Mononuclear cell (primary cell): Measurements from ENCODE around the gene SHC3. TPM values are rescaled to one million over a fixed set of nuclear protein-coding genes. Genes with fewer than 3 reads are reported as not detected.

Experiments used
- H3K27me3 ChIP-seq: 2 replicates; pipeline ENCODE4 v1.6.0; 2011; ENCODE audit warnings: low read length, control low read depth; ENCODE audit not compliant: insufficient read depth
- H3K4me1 ChIP-seq: 2 replicates; pipeline ENCODE4 v1.5.1; 2011; ENCODE audit warnings: mild to moderate bottlenecking, low read length, control low read depth; ENCODE audit not compliant: insufficient read depth
- H3K4me3 ChIP-seq: 2 replicates; pipeline ENCODE4 v1.5.1; 2011; ENCODE audit warnings: mild to moderate bottlenecking, low read length, moderate library complexity
- H3K9me3 ChIP-seq: 2 replicates; pipeline ENCODE4 v1.5.1; 2011; ENCODE audit warnings: low read depth, mild to moderate bottlenecking, control low read depth, low read length
- total RNA-seq: library from RNA; depleted of rRNA; stranded (reverse); fragments of >200 nt; gene quantifications from one replicate; pipeline ENCODE4 v1.2.3, GENCODE V29; 2012

The SHC3 gene
- total RNA-seq, 1 donor: under 0.01 TPM

GRCh38 chr9:89175828-89176261 lies 2.8 kb downstream of the SHC3 start:
- no peaks in the 10 kb centered on the region for H3K9me3 ChIP-seq
- peaks cover 21% of the 10 kb centered on the region for H3K4me1 ChIP-seq
- no peak overlapping the region for H3K4me3 ChIP-seq
- peaks cover 74% of the 10 kb centered on the region for H3K27me3 ChIP-seq

GRCh38 chr9:89174291-89174690 lies 4.3 kb downstream of the SHC3 start:
- H3K4me1 ChIP-seq: peaks cover 10% of the 10 kb centered on the region
- H3K9me3 ChIP-seq: no peaks in the 10 kb centered on the region
- peaks cover 58% of the 10 kb centered on the region for H3K27me3 ChIP-seq
- H3K4me3 ChIP-seq: no peak overlapping the region

- H3K4me3 ChIP-seq: no peak overlapping the region
These were observed 5.5 kb downstream of the SHC3 start for GRCh38 chr9:89173072-89173471.

GRCh38 chr9:89172398-89172797 lies 6.2 kb downstream of the SHC3 start:
- Histone ChIP-seq H3K4me3 (no peak overlapping the region), H3K27me3 (peaks cover 43% of the 10 kb centered on the region), H3K4me1 (no peaks in the 10 kb centered on the region), H3K9me3 (no peaks in the 10 kb centered on the region)

More at GRCh38 chr9:89173072-89173471, 5.5 kb downstream of the SHC3 start:
- Histone ChIP-seq H3K9me3 (no peaks in the 10 kb centered on the region), H3K4me1 (peaks cover under 1% of the 10 kb centered on the region), H3K27me3 (peaks cover 46% of the 10 kb centered on the region)

- no peak overlapping the region for H3K4me3 ChIP-seq
- H3K27me3 ChIP-seq: peaks cover 36% of the 10 kb centered on the region
- no peaks in the 10 kb centered on the region for H3K9me3 ChIP-seq
- no peaks in the 10 kb centered on the region for H3K4me1 ChIP-seq
These were observed 6.9 kb downstream of the SHC3 start for GRCh38 chr9:89171693-89172092.

GRCh38 chr9:89171231-89171630 lies 7.4 kb downstream of the SHC3 start:
- Histone ChIP-seq H3K9me3 (no peaks in the 10 kb centered on the region), H3K27me3 (peaks cover 32% of the 10 kb centered on the region), H3K4me3 (no peak overlapping the region), H3K4me1 (no peaks in the 10 kb centered on the region)

- Histone ChIP-seq H3K4me1 (no peaks in the 10 kb centered on the region), H3K27me3 (peaks cover 13% of the 10 kb centered on the region), H3K4me3 (no peak overlapping the region), H3K9me3 (no peaks in the 10 kb centered on the region)
These were observed 9.5 kb downstream of the SHC3 start for GRCh38 chr9:89168901-89169813.

- Histone ChIP-seq H3K4me1 (no peaks in the 10 kb centered on the region), H3K9me3 (no peaks in the 10 kb centered on the region), H3K4me3 (no peak overlapping the region), H3K27me3 (peaks cover 7% of the 10 kb centered on the region)
These were observed 10.8 kb downstream of the SHC3 start for GRCh38 chr9:89167788-89168187.

- H3K27me3 ChIP-seq: peaks cover 5% of the 10 kb centered on the region
- no peak overlapping the region for H3K4me3 ChIP-seq
- no peaks in the 10 kb centered on the region for H3K4me1 ChIP-seq
- H3K9me3 ChIP-seq: no peaks in the 10 kb centered on the region
These were observed 11.8 kb downstream of the SHC3 start for GRCh38 chr9:89166852-89167251.

- Histone ChIP-seq H3K4me3 (no peak overlapping the region), H3K9me3 (no peaks in the 10 kb centered on the region), H3K27me3 (peaks cover 3% of the 10 kb centered on the region)
These were observed 12.7 kb downstream of the SHC3 start for GRCh38 chr9:89165880-89166279.

GRCh38 chr9:89165341-89165740 lies 13.3 kb downstream of the SHC3 start:
- peaks cover 3% of the 10 kb centered on the region for H3K27me3 ChIP-seq
- no peaks in the 10 kb centered on the region for H3K4me1 ChIP-seq
- no peak overlapping the region for H3K4me3 ChIP-seq
- H3K9me3 ChIP-seq: no peaks in the 10 kb centered on the region

More at GRCh38 chr9:89165880-89166279, 12.7 kb downstream of the SHC3 start:
- H3K4me1 ChIP-seq: no peaks in the 10 kb centered on the region

GRCh38 chr9:89161221-89161620 lies 17.4 kb downstream of the SHC3 start:
- peaks cover 18% of the 10 kb centered on the region for H3K27me3 ChIP-seq
- no peak overlapping the region for H3K4me3 ChIP-seq
- H3K4me1 ChIP-seq: no peaks in the 10 kb centered on the region
- no peaks in the 10 kb centered on the region for H3K9me3 ChIP-seq

- no peaks in the 10 kb centered on the region for H3K9me3 ChIP-seq
- peaks cover 22% of the 10 kb centered on the region for H3K27me3 ChIP-seq
- no peak overlapping the region for H3K4me3 ChIP-seq
- H3K4me1 ChIP-seq: no peaks in the 10 kb centered on the region
These were observed 17.8 kb downstream of the SHC3 start for GRCh38 chr9:89160806-89161205.

GRCh38 chr9:89154651-89155336 lies 23.8 kb downstream of the SHC3 start:
- H3K27me3 ChIP-seq: peaks cover 30% of the 10 kb centered on the region
- peaks cover 16% of the 10 kb centered on the region for H3K4me1 ChIP-seq
- no peaks in the 10 kb centered on the region for H3K9me3 ChIP-seq
- H3K4me3 ChIP-seq: no peak overlapping the region

- Histone ChIP-seq H3K27me3 (peaks cover 30% of the 10 kb centered on the region), H3K4me1 (peaks cover 16% of the 10 kb centered on the region), H3K4me3 (no peak overlapping the region), H3K9me3 (no peaks in the 10 kb centered on the region)
These were observed 24.4 kb downstream of the SHC3 start for GRCh38 chr9:89154218-89154617.
